ENCODE results near the gene COX18. TPM values are rescaled to one million over a fixed set of nuclear protein-coding genes. Genes with fewer than 3 reads are reported as not detected.
A peak's percentile ranks its signal among the peaks of the same experiment; 100 is the strongest.

The COX18 gene, protein sequence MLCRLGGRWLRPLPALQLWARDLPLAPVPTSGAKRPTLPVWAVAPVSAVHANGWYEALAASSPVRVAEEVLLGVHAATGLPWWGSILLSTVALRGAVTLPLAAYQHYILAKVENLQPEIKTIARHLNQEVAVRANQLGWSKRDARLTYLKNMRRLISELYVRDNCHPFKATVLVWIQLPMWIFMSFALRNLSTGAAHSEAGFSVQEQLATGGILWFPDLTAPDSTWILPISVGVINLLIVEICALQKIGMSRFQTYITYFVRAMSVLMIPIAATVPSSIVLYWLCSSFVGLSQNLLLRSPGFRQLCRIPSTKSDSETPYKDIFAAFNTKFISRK
- 1 to 10 TPM; 6.5 to 7.1 TPM for polyA plus RNA-seq

GRCh38 chr4:73069338-73070073 is at the start of gene COX18:
Gene COX18 (minus strand): TSS chr4:73069716. CDS start chr4:73069649, 67 bp downstream.
- Histone ChIP-seq H3K4me1 (ENCODE audit: control insufficient read depth in 2 of 2, insufficient read depth in 2 of 2, low read length in 1 of 2) (no peaks in the 10 kb centered on the region), H3K27me3 (ENCODE audit: control insufficient read depth in 1 of 2, insufficient read depth in 2 of 2, low read length in 2 of 2) (no peaks in the 10 kb centered on the region), H3K36me3 (ENCODE audit: control insufficient read depth in 2 of 2, insufficient read depth in 2 of 2, low read length in 1 of 2) (no peaks in the 10 kb centered on the region), H3K27ac (ENCODE audit: low read depth in 2 of 2, low read length in 1 of 2) (peak within 1 kb of the TSS; percentile 96), H3K4me3 (ENCODE audit: low read depth in 1 of 2, low read length in 2 of 2) (peak within 1 kb of the TSS; percentile 88 to 93), H3K9me3 (ENCODE audit: control insufficient read depth in 2 of 2, insufficient read depth in 1 of 2, low read depth in 1 of 2, low read length in 1 of 2) (no peaks in the 10 kb centered on the region)
- WGBS, 2 donors: 0 to 1% methylated on average over 62 of the region's 62 CpGs

DNA sequence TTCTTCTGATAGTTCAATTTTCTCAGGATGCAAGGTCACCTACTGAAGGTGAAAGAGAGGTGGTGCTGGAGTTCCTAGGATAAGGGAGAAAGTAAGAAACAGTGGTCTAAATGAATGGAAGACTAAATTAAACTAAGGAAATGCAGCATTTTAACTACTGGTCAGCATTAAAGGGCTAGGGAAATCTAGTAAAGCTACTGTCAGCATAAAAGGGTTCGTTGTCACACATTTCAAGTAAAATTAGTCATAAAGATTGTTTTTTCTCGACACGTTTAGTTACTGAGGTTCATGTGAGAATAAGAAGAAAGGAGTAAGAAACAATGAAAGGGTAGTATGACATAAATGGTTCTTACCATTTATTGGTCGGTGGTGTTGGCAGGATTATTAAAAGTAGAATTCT is 40.0 kb upstream of the COX18 start:
- Histone ChIP-seq H3K27ac (ENCODE audit: low read depth in 2 of 2, low read length in 1 of 2) (no peak overlapping the region), H3K9me3 (ENCODE audit: control insufficient read depth in 2 of 2, insufficient read depth in 1 of 2, low read depth in 1 of 2, low read length in 1 of 2) (no peaks in the 10 kb centered on the region), H3K36me3 (ENCODE audit: control insufficient read depth in 2 of 2, insufficient read depth in 2 of 2, low read length in 1 of 2) (peaks cover 0 to 3% of the 10 kb centered on the region in 2 donors), H3K4me1 (ENCODE audit: control insufficient read depth in 2 of 2, insufficient read depth in 2 of 2, low read length in 1 of 2) (no peaks in the 10 kb centered on the region), H3K27me3 (ENCODE audit: control insufficient read depth in 1 of 2, insufficient read depth in 2 of 2, low read length in 2 of 2) (no peaks in the 10 kb centered on the region), H3K4me3 (ENCODE audit: low read depth in 1 of 2, low read length in 2 of 2) (no peak overlapping the region)
- WGBS, 2 donors: 90 to 91% methylated on average over 4 of the region's 4 CpGs

GRCh38 chr4:73104695-73105094 is 35.2 kb upstream of the COX18 start:
- H3K36me3 ChIP-seq (ENCODE audit: control insufficient read depth in 2 of 2, insufficient read depth in 2 of 2, low read length in 1 of 2): peaks cover 4 to 5% of the 10 kb centered on the region in 2 donors
- H3K9me3 ChIP-seq (ENCODE audit: control insufficient read depth in 2 of 2, insufficient read depth in 1 of 2, low read depth in 1 of 2, low read length in 1 of 2): no peaks in the 10 kb centered on the region
- H3K4me3 ChIP-seq (ENCODE audit: low read depth in 1 of 2, low read length in 2 of 2): no peak overlapping the region
- 90% methylated on average over 5 of the region's 5 CpGs for WGBS, 2 donors
- H3K27ac ChIP-seq (ENCODE audit: low read depth in 2 of 2, low read length in 1 of 2): no peak overlapping the region
- H3K27me3 ChIP-seq (ENCODE audit: control insufficient read depth in 1 of 2, insufficient read depth in 2 of 2, low read length in 2 of 2): no peaks in the 10 kb centered on the region
- H3K4me1 ChIP-seq (ENCODE audit: control insufficient read depth in 2 of 2, insufficient read depth in 2 of 2, low read length in 1 of 2): no peaks in the 10 kb centered on the region

- Histone ChIP-seq H3K4me3 (ENCODE audit: low read depth in 1 of 2, low read length in 2 of 2) (no peak overlapping the region), H3K4me1 (ENCODE audit: control insufficient read depth in 2 of 2, insufficient read depth in 2 of 2, low read length in 1 of 2) (no peaks in the 10 kb centered on the region), H3K27ac (ENCODE audit: low read depth in 2 of 2, low read length in 1 of 2) (no peak overlapping the region), H3K36me3 (ENCODE audit: control insufficient read depth in 2 of 2, insufficient read depth in 2 of 2, low read length in 1 of 2) (peaks cover 4 to 12% of the 10 kb centered on the region in 2 donors), H3K27me3 (ENCODE audit: control insufficient read depth in 1 of 2, insufficient read depth in 2 of 2, low read length in 2 of 2) (no peaks in the 10 kb centered on the region), H3K9me3 (ENCODE audit: control insufficient read depth in 2 of 2, insufficient read depth in 1 of 2, low read depth in 1 of 2, low read length in 1 of 2) (no peaks in the 10 kb centered on the region)
- 77 to 79% methylated on average over 8 of the region's 8 CpGs for WGBS, 2 donors
These were observed 34.4 kb upstream of the COX18 start for GRCh38 chr4:73103799-73104503.

DNA sequence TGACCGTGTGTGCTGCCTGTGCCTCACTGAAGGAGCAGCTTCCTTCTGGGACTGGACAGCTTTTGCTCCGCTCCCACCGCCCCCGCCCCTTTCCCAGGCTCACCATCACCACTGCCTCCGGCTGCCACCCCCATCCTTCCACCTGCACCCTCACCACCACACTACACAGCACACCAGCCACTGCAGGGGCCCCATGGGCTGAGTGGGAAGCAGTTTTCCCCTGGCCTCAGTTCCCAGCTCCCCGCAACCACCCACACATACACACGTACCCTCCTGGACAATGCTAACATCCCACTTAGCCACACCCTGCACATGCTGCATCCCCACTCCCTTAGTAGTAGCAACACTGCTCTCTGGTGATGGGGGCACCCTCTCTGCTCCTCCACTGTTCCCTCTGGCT is 29.6 kb upstream of the COX18 start:
- H3K9me3 ChIP-seq (ENCODE audit: control insufficient read depth in 2 of 2, insufficient read depth in 1 of 2, low read depth in 1 of 2, low read length in 1 of 2): no peaks in the 10 kb centered on the region
- H3K27me3 ChIP-seq (ENCODE audit: control insufficient read depth in 1 of 2, insufficient read depth in 2 of 2, low read length in 2 of 2): no peaks in the 10 kb centered on the region
- peaks cover 0 to 14% of the 10 kb centered on the region in 2 donors for H3K36me3 ChIP-seq (ENCODE audit: control insufficient read depth in 2 of 2, insufficient read depth in 2 of 2, low read length in 1 of 2)
- H3K27ac ChIP-seq (ENCODE audit: low read depth in 2 of 2, low read length in 1 of 2): no peak overlapping the region
- H3K4me1 ChIP-seq (ENCODE audit: control insufficient read depth in 2 of 2, insufficient read depth in 2 of 2, low read length in 1 of 2): no peaks in the 10 kb centered on the region
- 87 to 91% methylated on average over 7 of the region's 7 CpGs for WGBS, 2 donors
- no peak overlapping the region for H3K4me3 ChIP-seq (ENCODE audit: low read depth in 1 of 2, low read length in 2 of 2)

GRCh38 chr4:73098713-73099112 is 29.2 kb upstream of the COX18 start:
- no peaks in the 10 kb centered on the region for H3K9me3 ChIP-seq (ENCODE audit: control insufficient read depth in 2 of 2, insufficient read depth in 1 of 2, low read depth in 1 of 2, low read length in 1 of 2)
- 80 to 84% methylated on average over 7 of the region's 7 CpGs for WGBS, 2 donors
- no peaks in the 10 kb centered on the region for H3K27me3 ChIP-seq (ENCODE audit: control insufficient read depth in 1 of 2, insufficient read depth in 2 of 2, low read length in 2 of 2)
- peaks cover 0 to 14% of the 10 kb centered on the region in 2 donors for H3K36me3 ChIP-seq (ENCODE audit: control insufficient read depth in 2 of 2, insufficient read depth in 2 of 2, low read length in 1 of 2)
- no peak overlapping the region for H3K27ac ChIP-seq (ENCODE audit: low read depth in 2 of 2, low read length in 1 of 2)
- no peak overlapping the region for H3K4me3 ChIP-seq (ENCODE audit: low read depth in 1 of 2, low read length in 2 of 2)
- no peaks in the 10 kb centered on the region for H3K4me1 ChIP-seq (ENCODE audit: control insufficient read depth in 2 of 2, insufficient read depth in 2 of 2, low read length in 1 of 2)

DNA sequence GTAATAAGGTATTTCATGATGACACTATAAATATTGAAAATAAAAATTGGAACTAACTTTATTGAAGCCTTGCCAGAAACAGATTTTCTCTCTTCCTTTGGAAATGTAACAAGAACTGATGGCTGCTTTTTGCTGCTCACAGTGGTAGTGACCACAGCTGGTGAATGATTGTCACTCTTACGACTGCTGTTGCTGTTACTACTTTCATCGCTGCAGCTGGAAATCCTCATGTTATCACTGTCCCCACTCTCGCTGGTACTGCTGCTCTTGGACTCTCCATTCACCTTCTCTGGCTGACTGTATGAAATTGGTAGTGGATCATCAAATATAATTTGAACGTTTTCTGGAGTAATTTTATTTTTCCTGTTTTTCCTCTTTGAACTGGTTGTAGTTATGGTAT is 28.5 kb upstream of the COX18 start:
- Histone ChIP-seq H3K27me3 (ENCODE audit: control insufficient read depth in 1 of 2, insufficient read depth in 2 of 2, low read length in 2 of 2) (no peaks in the 10 kb centered on the region), H3K36me3 (ENCODE audit: control insufficient read depth in 2 of 2, insufficient read depth in 2 of 2, low read length in 1 of 2) (peaks cover 0 to 14% of the 10 kb centered on the region in 2 donors), H3K9me3 (ENCODE audit: control insufficient read depth in 2 of 2, insufficient read depth in 1 of 2, low read depth in 1 of 2, low read length in 1 of 2) (no peaks in the 10 kb centered on the region), H3K27ac (ENCODE audit: low read depth in 2 of 2, low read length in 1 of 2) (no peak overlapping the region), H3K4me3 (ENCODE audit: low read depth in 1 of 2, low read length in 2 of 2) (no peak overlapping the region), H3K4me1 (ENCODE audit: control insufficient read depth in 2 of 2, insufficient read depth in 2 of 2, low read length in 1 of 2) (no peaks in the 10 kb centered on the region)
- 81 to 86% methylated on average over 4 of the region's 4 CpGs for WGBS, 2 donors

GRCh38 chr4:73092868-73093267 is 23.4 kb upstream of the COX18 start:
- H3K4me3 ChIP-seq (ENCODE audit: low read depth in 1 of 2, low read length in 2 of 2): no peak overlapping the region

DNA sequence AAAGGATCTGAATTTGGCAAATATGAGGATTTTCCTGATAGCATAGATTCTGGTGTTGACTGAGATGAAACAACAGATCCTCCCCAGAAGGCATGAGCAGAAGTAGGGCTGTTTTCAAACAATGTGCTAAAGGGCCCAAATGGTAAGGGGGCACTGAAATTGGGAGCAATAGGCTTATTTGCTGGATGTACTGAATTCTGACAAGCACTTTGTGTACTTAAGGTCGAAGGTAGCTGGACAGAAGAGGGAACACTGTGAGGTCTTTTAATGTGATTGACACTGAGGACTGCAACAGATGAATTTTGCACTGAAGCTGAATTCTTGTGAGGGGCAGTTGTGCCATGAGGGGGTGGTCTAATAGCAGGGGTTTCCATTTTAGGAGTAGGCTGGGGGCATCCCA is 21.2 kb upstream of the COX18 start:
- Histone ChIP-seq H3K4me3 (ENCODE audit: low read depth in 1 of 2, low read length in 2 of 2) (no peak overlapping the region), H3K27ac (ENCODE audit: low read depth in 2 of 2, low read length in 1 of 2) (no peak overlapping the region), H3K36me3 (ENCODE audit: control insufficient read depth in 2 of 2, insufficient read depth in 2 of 2, low read length in 1 of 2) (peaks cover 13 to 14% of the 10 kb centered on the region in 2 donors), H3K27me3 (ENCODE audit: control insufficient read depth in 1 of 2, insufficient read depth in 2 of 2, low read length in 2 of 2) (no peaks in the 10 kb centered on the region), H3K9me3 (ENCODE audit: control insufficient read depth in 2 of 2, insufficient read depth in 1 of 2, low read depth in 1 of 2, low read length in 1 of 2) (no peaks in the 10 kb centered on the region), H3K4me1 (ENCODE audit: control insufficient read depth in 2 of 2, insufficient read depth in 2 of 2, low read length in 1 of 2) (no peaks in the 10 kb centered on the region)
- WGBS, 2 donors: 92 to 94% methylated on average over 1 of the region's 1 CpG

More at GRCh38 chr4:73092868-73093267, 23.4 kb upstream of the COX18 start:
- H3K36me3 ChIP-seq (ENCODE audit: control insufficient read depth in 2 of 2, insufficient read depth in 2 of 2, low read length in 1 of 2): peaks cover 13 to 14% of the 10 kb centered on the region in 2 donors
- WGBS, 2 donors: 84 to 89% methylated on average over 1 of the region's 1 CpG
- H3K4me1 ChIP-seq (ENCODE audit: control insufficient read depth in 2 of 2, insufficient read depth in 2 of 2, low read length in 1 of 2): no peaks in the 10 kb centered on the region
- H3K9me3 ChIP-seq (ENCODE audit: control insufficient read depth in 2 of 2, insufficient read depth in 1 of 2, low read depth in 1 of 2, low read length in 1 of 2): no peaks in the 10 kb centered on the region
- no peak overlapping the region for H3K27ac ChIP-seq (ENCODE audit: low read depth in 2 of 2, low read length in 1 of 2)
- no peaks in the 10 kb centered on the region for H3K27me3 ChIP-seq (ENCODE audit: control insufficient read depth in 1 of 2, insufficient read depth in 2 of 2, low read length in 2 of 2)
